Urinary bladder (tissue), 4 donors: ENCODE results near the gene JARID2. TPM values are rescaled to one million over a fixed set of nuclear protein-coding genes. Genes with fewer than 3 reads are reported as not detected.
A peak's percentile ranks its signal among the peaks of the same experiment; 100 is the strongest.

Experiments
- DNase-seq: peaks from one replicate; pipeline ENCODE4 v3.0.0-alpha.2; 2015; ENCODE audit errors: extremely low spot score
- H3K27ac ChIP-seq: one replicate; pipeline ENCODE4 v1.5.1; 2013; ENCODE audit warnings: low read depth, mild to moderate bottlenecking, moderate library complexity
- H3K36me3 ChIP-seq: one replicate; pipeline ENCODE4 v1.6.1; 2013; ENCODE audit warnings: mild to moderate bottlenecking, moderate library complexity; ENCODE audit not compliant: insufficient read depth
- H3K4me1 ChIP-seq: one replicate; pipeline ENCODE4 v1.6.1; 2013; ENCODE audit warnings: mild to moderate bottlenecking, moderate library complexity; ENCODE audit not compliant: insufficient read depth
- H3K4me3 ChIP-seq: one replicate; pipeline ENCODE4 v1.5.1; 2013; ENCODE audit warnings: low read depth, low read length
- WGBS: extraction: QIAGEN DNeasy Blood & Tissue Kit; methylation state at CpG from one replicate; pipeline ENCODE4 v1.1.7; 2013; 5-methylcytosine and 5-hydroxymethylcytosine counted together
- polyA plus RNA-seq: library from polyadenylated mRNA; stranded (reverse); fragments of 200-250 nt; gene quantifications from one replicate; pipeline ENCODE4 v1.2.3, GENCODE V29; 2013
- total RNA-seq: library from RNA; depleted of rRNA; stranded (reverse); fragments of >200 nt; gene quantifications from one replicate; pipeline ENCODE4 v1.2.3, GENCODE V29; 2014
- donor health status: healthy with polysubstance abuse.
- donor health status: healthy.

The JARID2 gene
- total and polyA plus RNA-seq, 2 donors = 5.5 to 11.9 TPM

DNA sequence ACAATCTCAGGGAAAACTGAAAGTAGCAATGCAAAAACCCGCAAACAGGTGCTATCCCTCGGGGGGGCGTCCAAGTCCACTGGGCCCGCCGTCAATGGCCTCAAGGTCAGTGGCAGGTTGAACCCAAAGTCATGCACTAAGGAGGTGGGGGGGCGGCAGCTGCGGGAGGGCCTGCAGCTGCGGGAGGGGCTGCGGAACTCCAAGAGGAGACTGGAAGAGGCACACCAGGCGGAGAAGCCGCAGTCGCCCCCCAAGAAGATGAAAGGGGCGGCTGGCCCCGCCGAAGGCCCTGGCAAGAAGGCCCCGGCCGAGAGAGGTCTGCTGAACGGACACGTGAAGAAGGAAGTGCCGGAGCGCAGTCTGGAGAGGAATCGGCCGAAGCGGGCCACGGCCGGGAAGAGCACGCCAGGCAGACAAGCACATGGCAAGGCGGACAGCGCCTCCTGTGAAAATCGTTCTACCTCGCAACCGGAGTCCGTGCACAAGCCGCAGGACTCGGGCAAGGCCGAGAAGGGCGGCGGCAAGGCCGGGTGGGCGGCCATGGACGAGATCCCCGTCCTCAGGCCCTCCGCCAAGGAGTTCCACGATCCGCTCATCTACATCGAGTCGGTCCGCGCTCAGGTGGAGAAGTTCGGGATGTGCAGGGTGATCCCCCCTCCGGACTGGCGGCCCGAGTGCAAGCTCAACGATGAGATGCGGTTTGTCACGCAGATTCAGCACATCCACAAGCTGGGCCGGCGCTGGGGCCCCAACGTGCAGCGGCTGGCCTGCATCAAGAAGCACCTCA lies 250.7 kb downstream of the JARID2 start:
- no peak overlapping the region for H3K4me3 ChIP-seq
- no peaks in the 10 kb centered on the region for H3K36me3 ChIP-seq
- no peak overlapping the region for H3K27ac ChIP-seq
- no peak for DNase-seq
- WGBS = 98% methylated on average over 60 of the region's 60 CpGs
- H3K4me1 ChIP-seq = no peaks in the 10 kb centered on the region

DNA sequence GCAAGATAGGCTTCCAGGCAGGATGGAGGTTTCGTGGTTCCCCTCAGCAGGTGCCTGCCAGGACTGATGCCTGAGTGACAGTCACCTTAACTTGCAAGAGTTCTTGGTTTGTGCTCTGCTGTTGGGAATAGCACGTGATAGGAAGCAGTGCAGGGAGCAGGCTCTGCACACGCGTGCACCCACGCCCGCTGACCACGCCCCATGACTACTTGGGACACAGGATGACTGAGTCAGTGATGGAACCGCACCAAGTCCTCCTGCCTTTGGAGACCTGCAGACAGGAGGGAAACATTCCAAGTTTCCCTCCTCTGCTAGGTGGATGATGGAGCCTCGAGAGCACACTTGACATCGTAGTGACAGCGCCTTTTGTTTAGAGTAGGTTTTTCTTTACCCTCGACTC lies 252.8 kb downstream of the JARID2 start:
- 93% methylated on average over 12 of the region's 12 CpGs for WGBS
- no peak overlapping the region for H3K4me3 ChIP-seq
- no peak overlapping the region for H3K27ac ChIP-seq
- no peak for DNase-seq
- H3K4me1 ChIP-seq = no peaks in the 10 kb centered on the region
- no peaks in the 10 kb centered on the region for H3K36me3 ChIP-seq

DNA sequence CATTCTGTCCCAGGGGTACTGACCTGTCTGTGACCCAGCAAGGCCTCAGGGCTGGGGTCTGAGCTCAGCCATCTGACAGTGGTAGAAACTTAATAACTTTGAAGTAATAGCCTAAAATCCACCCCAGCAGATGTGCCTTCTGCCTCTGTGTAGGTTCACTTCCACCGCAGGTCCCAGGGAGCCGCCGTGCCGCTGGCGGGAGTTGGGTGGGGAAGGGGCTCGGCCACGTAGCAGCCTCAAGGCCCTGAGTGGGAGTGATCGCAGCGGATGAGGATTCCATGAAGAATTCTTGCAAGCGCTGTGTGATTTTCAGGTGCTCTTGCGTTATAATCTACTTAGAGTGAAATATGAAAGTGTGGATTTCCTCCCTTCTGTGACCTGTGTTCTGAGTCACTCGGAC lies 253.3 kb downstream of the JARID2 start:
- H3K36me3 ChIP-seq = no peaks in the 10 kb centered on the region
- H3K4me3 ChIP-seq = no peak overlapping the region
- H3K4me1 ChIP-seq = no peaks in the 10 kb centered on the region
- 96% methylated on average over 12 of the region's 12 CpGs for WGBS
- no peak overlapping the region for H3K27ac ChIP-seq
- no peak for DNase-seq

DNA sequence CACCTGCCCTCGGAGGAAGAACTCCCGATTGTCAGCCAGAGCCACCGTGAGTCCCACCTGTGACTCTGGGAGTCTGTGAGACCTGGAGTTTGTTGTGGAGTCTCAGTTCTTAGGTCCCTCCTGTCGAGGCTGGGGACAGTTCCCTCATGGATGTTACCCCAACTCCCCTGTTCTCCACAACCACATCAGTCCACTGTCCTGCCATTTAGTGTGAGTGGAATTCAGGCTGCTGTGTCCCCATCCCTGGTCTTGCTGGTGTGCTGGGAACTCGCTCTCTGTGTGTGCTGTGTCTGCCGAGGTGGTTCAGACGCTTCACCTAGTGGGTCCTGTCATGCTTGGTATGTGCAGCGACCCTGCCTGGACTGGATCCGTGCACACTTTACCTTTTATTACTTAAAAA lies 253.7 kb downstream of the JARID2 start:
- WGBS = 95% methylated on average over 9 of the region's 9 CpGs
- Histone ChIP-seq H3K4me1 (no peaks in the 10 kb centered on the region), H3K36me3 (no peaks in the 10 kb centered on the region), H3K4me3 (no peak overlapping the region), H3K27ac (no peak overlapping the region)
- no peak for DNase-seq

DNA sequence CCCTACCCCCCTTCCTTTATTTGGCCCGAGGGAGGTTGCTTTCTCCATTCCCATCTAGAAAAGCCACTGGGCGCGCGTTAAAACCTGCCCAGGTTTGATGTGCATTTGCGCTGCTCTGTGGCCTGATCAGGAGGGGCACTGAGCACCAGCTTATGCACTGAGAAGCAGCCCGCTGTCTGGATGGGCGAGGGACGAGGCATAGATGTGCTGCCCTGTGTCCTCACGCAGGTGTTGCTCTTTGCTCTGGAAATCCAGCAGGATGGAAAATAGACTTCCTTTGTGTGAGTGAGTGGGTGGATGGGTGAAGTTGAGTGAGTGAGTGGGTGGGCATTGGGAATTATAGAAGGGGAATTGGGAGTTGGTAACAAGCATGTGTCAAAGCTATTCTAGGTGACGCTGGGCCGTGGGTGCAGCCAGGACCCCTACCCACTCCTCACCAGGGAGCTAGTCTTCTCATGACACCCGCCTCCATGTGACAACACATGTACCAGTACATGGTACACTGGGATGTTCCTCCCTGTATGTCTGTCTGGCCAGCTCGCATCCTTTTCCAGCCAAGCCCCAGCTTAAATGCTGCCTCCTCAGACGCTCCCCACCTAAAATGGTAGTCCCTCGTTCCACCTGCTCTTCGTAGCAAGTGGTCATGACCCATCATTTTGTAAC lies 254.3 kb downstream of the JARID2 start:
- no peak overlapping the region for H3K27ac ChIP-seq
- WGBS = 96% methylated on average over 16 of the region's 16 CpGs
- H3K4me3 ChIP-seq = no peak overlapping the region
- no peak for DNase-seq
- H3K36me3 ChIP-seq = no peaks in the 10 kb centered on the region
- H3K4me1 ChIP-seq = no peaks in the 10 kb centered on the region

DNA sequence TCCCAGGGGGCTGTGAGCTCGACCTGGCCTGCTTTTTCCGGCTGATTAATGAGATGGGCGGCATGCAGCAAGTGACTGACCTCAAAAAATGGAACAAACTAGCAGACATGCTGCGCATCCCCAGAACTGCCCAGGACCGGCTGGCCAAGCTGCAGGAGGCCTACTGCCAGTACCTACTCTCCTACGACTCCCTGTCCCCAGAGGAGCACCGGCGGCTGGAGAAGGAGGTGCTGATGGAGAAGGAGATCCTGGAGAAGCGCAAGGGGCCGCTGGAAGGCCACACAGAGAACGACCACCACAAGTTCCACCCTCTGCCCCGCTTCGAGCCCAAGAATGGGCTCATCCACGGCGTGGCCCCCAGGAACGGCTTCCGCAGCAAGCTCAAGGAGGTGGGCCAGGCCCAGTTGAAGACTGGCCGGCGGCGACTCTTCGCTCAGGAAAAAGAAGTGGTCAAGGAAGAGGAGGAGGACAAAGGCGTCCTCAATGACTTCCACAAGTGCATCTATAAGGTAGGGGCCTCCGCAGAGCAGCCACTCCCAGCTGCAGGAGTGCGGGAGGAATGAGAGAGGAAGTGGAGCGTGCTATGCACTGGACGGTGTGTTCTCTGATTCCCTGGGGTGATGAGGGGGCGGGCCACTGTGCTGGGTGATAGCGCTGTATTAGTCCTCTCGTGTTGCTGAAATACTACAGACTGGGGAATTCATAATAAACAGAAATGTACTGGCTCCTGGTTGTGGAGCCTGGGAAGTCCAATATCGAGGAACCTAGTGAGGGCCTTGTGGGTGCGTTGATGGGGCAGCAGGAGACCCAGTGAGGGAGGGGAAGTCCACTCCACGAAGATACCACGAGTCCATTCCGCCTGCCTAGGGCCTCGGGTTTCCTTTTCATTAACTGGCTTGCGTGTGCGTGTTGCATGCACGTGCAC lies 255.3 kb downstream of the JARID2 start:
- H3K4me1 ChIP-seq = no peaks in the 10 kb centered on the region
- H3K27ac ChIP-seq = no peak overlapping the region
- 95% methylated on average over 38 of the region's 38 CpGs for WGBS
- no peaks in the 10 kb centered on the region for H3K36me3 ChIP-seq
- H3K4me3 ChIP-seq = no peak overlapping the region
- DNase-seq = no peak

DNA sequence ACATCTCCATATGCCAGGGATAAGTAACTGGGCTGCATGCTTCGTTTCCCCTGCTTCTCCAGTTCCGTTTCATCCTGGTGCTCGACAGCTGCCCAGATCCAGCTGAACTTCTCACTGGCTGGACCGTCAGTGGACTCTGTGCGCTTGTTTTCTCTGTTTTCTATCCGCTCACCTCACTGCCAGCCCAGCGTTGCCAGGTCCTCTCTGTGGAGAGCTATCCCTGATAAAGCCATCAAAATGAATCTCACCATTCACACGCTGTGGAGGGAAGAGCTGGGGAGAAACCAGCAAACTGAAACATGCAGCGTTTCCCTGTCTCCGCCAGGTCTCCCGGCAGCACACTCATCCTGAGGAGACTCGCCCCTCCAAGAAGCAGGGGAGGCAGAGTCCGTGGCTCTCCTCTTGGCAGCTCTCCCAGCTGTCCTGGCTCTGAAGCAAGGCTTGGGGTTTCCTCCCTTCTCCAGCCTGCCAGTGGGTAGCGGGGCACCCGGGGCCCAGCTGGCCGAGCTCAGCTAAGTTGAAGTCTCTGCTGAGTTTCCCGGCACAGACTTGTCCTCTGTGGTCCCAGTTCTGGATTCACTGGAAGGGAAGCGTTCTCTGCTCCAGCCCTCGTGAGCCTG lies 256.1 kb downstream of the JARID2 start:
- Histone ChIP-seq H3K4me1 (no peaks in the 10 kb centered on the region), H3K4me3 (no peak overlapping the region)
- no peak for DNase-seq

DNA sequence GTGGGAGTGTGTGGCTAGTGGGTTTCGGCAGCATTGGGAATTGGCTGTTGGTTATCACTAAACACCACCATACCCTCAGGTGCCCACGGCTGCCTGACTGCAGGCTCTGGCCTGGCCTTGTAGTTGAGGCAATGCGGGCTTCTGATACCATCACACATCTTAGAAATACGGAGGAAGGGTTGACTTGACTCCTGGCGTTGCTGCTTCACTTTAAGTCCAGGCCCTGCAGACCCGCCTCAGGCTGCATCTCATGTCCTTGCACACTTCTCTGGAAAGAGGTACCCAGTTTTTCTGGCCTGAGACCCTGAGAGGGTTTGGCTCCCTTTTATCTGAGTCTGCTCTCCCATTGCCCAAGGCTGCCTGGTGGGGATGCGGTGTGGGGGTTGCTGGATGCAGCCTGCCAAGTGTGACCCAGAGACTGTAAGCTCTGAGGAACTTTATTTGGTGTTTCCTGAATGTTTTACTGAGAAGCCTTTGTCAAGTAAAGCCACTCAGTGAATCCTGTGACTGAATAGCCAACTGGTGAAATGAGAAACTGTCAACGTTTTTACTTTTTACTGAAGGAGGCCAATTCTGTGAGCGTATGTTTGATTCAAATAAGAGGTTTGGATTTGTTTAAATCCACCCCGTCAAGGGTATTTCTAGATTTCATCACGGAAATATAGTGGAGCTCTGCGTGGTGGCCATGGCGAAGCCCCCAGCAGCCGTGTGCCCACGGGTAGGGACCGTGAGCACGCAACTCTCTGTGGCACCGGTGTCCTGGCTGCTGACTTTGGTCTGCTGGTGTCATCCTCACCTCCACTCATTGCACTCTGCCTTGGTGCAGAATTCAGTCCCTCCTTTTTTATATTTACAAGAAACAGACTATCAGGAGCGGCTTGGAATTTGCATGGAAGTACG lies 256.8 kb downstream of the JARID2 start:
- WGBS = 88% methylated on average over 20 of the region's 20 CpGs
- no peak for DNase-seq
- no peak overlapping the region for H3K4me3 ChIP-seq
- no peaks in the 10 kb centered on the region for H3K4me1 ChIP-seq
- no peaks in the 10 kb centered on the region for H3K36me3 ChIP-seq
- no peak overlapping the region for H3K27ac ChIP-seq

More for the DNA sequence above, 256.1 kb downstream of the JARID2 start:
- Histone ChIP-seq H3K27ac (no peak overlapping the region), H3K36me3 (no peaks in the 10 kb centered on the region)
- 53% methylated on average over 19 of the region's 19 CpGs for WGBS

DNA sequence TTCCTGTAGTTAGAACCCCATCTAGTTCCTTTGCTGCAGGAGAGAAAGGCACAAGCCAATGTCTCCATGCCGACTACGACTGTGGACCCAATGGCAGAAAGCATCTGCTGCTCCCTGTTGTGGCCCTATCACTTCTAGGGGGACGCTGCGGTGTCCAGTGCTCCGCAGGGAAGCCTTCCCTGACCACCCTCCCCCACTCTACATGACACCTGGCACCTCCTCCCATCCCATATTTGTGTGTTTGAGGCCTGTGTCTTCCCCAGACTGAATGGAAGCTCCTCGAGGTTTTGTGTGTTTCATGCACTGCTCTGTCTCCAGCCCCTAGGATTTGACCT lies 257.4 kb downstream of the JARID2 start:
- H3K4me1 ChIP-seq = no peaks in the 10 kb centered on the region
- DNase-seq = no peak
- no peak overlapping the region for H3K4me3 ChIP-seq
- WGBS = 98% methylated on average over 6 of the region's 6 CpGs
- no peaks in the 10 kb centered on the region for H3K36me3 ChIP-seq
- no peak overlapping the region for H3K27ac ChIP-seq

DNA sequence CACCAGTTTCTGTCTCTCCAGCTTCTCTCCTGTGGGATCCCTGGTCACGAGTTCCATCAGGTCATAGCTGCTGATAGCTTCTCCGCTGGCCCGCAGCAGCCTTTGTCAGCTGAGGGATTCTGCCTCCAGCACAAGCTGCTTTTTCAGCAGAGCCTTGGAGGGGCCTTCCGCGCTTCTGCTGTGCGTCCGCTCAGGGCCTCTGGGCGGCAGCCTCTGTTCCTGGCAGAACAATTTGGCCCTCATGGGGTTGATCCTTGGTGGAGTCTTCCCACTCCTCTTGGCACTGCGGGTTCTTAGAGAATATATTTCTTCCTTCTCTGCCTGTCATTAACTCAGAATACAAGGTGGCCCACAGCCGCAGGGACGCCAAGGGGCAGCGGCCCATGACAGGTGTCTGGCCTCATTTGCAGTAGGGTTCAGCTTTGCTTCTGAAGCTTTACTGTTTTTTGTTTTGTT lies 258.2 kb downstream of the JARID2 start:
- no peak overlapping the region for H3K4me3 ChIP-seq
- 71% methylated on average over 12 of the region's 12 CpGs for WGBS
- no peak for DNase-seq
- H3K4me1 ChIP-seq = no peaks in the 10 kb centered on the region
- no peak overlapping the region for H3K27ac ChIP-seq
- H3K36me3 ChIP-seq = peaks cover 2% of the 10 kb centered on the region

DNA sequence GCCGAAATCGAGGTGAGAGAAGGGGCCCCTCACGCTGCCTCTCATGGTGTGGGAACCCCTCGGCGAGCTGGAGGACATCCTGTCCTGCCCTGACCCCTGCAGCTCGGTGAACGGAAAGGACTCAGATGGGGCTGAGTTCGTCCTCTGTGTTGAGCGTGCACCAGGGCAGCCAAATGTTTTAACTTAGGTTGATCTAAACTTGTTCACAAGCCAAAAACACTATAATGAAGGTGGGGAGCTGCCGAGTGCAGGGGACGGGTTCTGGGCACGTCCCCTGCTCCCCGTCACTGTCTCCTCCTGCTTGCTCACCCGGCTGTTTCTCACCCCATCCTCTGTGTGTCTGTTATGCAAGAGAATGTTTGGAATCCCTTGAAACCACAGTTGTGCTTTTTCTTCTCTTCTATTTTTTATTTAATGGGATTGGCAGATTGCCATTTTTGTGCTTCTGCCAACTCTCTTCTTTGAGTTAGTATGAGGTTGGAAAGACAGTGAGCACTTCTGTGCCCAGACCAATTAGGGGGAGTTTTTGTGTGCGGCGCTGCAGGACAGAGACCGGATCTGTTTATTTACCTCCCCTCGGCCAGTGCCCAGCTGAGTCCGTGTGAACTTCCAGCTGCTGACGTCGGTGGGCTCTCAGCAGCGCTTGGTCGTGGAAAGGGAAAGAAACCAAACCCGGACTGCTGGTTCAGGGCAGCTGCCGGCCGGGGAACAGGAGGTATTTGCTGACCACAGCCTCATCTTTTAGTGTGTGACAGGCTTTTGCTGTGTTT lies 258.9 kb downstream of the JARID2 start:
- Histone ChIP-seq H3K27ac (no peak overlapping the region), H3K36me3 (peaks cover 2% of the 10 kb centered on the region), H3K4me1 (no peaks in the 10 kb centered on the region), H3K4me3 (no peak overlapping the region)
- DNase-seq = peak; percentile 94
- 17% methylated on average over 26 of the region's 26 CpGs for WGBS

DNA sequence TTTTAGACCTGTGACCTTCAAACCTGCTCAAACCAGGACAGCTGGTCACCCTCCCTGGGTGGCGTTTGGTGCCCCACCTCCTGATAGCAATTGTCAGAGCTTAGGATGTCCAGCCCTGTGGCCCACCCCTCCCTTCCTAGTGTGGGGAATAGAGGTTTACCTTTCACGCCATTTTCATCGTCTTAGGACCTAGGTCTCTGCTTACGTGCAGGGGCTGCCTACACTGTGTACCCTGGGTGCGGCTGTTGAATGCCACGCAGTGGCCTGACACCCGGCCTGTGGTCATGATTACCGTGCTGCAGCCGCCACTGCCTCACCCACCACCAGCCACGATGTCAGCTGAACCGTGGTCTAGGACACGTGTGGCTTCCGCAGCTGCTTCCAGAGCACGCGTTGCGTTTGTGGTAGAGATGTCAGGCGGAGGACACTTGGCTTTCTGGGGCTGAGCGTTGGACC lies 259.6 kb downstream of the JARID2 start:
- WGBS = 65% methylated on average over 18 of the region's 18 CpGs
- DNase-seq = no peak
- Histone ChIP-seq H3K27ac (peak overlapping the region; percentile 14), H3K4me3 (no peak overlapping the region), H3K4me1 (no peaks in the 10 kb centered on the region), H3K36me3 (peaks cover 2% of the 10 kb centered on the region)
